ENCODE results near the gene GADD45G.

The GADD45G gene

GRCh38 chr9:89604729-89605464 lies at the start of gene GADD45G:
TSS of gene GADD45G (plus strand) at chr9:89605012. CDS start at chr9:89605122, 110 bp downstream.
- DNase-seq (ENCODE audit: low spot score): peak; percentile 82

- DNase-seq (ENCODE audit: low spot score): no peak
Observed at GRCh38 chr9:89555036-89555415, 49.8 kb upstream of the GADD45G start.

GRCh38 chr9:89555451-89556375 lies 49.1 kb upstream of the GADD45G start:
- no peak for DNase-seq (ENCODE audit: low spot score)

- no peak for DNase-seq (ENCODE audit: low spot score)
Observed at GRCh38 chr9:89558196-89558899, 46.5 kb upstream of the GADD45G start.

GRCh38 chr9:89558948-89559347 lies 45.9 kb upstream of the GADD45G start:
- no peak for DNase-seq (ENCODE audit: low spot score)

GRCh38 chr9:89562186-89562814 lies 42.5 kb upstream of the GADD45G start:
- no peak for DNase-seq (ENCODE audit: low spot score)

- no peak for DNase-seq (ENCODE audit: low spot score)
Observed at GRCh38 chr9:89563571-89564345, 41.1 kb upstream of the GADD45G start.

GRCh38 chr9:89564346-89564878 lies 40.4 kb upstream of the GADD45G start:
- DNase-seq (ENCODE audit: low spot score): peak; percentile 31

GRCh38 chr9:89567649-89568048 lies 37.2 kb upstream of the GADD45G start:
- no peak for DNase-seq (ENCODE audit: low spot score)

- no peak for DNase-seq (ENCODE audit: low spot score)
Observed at GRCh38 chr9:89574309-89574708, 30.5 kb upstream of the GADD45G start.

GRCh38 chr9:89576404-89576839 lies 28.4 kb upstream of the GADD45G start:
- peak; percentile 14 for DNase-seq (ENCODE audit: low spot score)

GRCh38 chr9:89577363-89577762 lies 27.4 kb upstream of the GADD45G start:
- no peak for DNase-seq (ENCODE audit: low spot score)

- DNase-seq (ENCODE audit: low spot score): no peak
Observed at GRCh38 chr9:89579741-89580385, 24.9 kb upstream of the GADD45G start.

- DNase-seq (ENCODE audit: low spot score): no peak
Observed at GRCh38 chr9:89586311-89586710, 18.5 kb upstream of the GADD45G start.

- DNase-seq (ENCODE audit: low spot score): no peak
Observed at GRCh38 chr9:89588271-89588879, 16.4 kb upstream of the GADD45G start.

GRCh38 chr9:89590415-89590814 lies 14.4 kb upstream of the GADD45G start:
- no peak for DNase-seq (ENCODE audit: low spot score)

- no peak for DNase-seq (ENCODE audit: low spot score)
Observed at GRCh38 chr9:89591274-89592212, 13.3 kb upstream of the GADD45G start.

GRCh38 chr9:89592213-89592815 lies 12.5 kb upstream of the GADD45G start:
- no peak for DNase-seq (ENCODE audit: low spot score)

Measured in SW480 (cell line).